HG03060 (cell line): ENCODE results near the gene CHMP1B.
A peak's percentile ranks its signal among the peaks of the same experiment; 100 is the strongest.

ENCODE experiments used
- ATAC-seq: cut with Tn5 transposase; IDR thresholded peaks from one replicate; pipeline ENCODE4 v1.9.1; 2021; ENCODE audit warnings: low read depth, moderate number of reproducible peaks; ENCODE audit not compliant: unreplicated experiment

CHMP1B gene, protein sequence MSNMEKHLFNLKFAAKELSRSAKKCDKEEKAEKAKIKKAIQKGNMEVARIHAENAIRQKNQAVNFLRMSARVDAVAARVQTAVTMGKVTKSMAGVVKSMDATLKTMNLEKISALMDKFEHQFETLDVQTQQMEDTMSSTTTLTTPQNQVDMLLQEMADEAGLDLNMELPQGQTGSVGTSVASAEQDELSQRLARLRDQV

DNA sequence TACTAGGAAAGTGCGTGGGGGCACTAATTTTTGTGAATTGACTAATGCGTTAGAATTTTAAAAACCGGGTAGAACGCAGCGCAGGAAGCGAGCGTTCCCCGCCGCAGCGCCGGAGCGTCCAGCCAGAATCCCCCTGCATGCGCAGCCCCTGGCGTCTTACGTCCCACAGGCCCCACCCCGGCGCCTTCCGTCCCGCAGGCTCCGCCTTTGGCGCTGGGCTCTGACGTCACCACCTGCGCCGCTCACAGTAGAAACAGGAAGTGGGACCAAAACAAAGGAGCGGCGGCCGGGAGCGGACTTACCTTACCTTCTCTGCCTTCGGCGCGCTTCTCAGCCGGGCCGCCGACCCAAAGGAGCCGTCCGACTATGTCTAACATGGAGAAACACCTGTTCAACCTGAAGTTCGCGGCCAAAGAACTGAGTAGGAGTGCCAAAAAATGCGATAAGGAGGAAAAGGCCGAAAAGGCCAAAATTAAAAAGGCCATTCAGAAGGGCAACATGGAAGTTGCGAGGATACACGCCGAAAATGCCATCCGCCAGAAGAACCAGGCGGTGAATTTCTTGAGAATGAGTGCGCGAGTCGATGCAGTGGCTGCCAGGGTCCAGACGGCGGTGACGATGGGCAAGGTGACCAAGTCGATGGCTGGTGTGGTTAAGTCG, at the start of gene CHMP1B:
CHMP1B (plus strand) TSS at position 268 of the 660 bp plus-strand sequence; CDS start at position 367, 99 bp downstream.
- peak; percentile 61 for ATAC-seq

DNA sequence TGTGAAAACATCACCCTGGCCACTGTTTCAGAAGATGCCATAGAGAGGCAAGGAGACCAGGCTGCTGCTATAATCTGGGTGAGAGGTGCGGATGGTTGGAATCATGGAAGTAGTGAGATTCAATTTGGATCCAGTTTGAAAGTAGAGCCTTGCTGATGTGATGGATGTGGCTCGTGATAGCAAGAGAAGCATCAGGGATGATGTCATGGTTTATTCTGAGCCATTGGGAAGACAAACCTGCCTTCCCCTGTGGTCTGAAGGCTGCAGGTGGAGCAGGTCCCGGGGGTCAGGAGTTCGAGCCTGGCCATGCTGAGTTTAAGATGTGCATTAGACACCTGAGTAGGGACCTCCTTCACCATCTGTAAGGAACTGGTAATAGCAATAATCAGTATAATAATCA, 49.6 kb upstream of the CHMP1B start:
- ATAC-seq = no peak

DNA sequence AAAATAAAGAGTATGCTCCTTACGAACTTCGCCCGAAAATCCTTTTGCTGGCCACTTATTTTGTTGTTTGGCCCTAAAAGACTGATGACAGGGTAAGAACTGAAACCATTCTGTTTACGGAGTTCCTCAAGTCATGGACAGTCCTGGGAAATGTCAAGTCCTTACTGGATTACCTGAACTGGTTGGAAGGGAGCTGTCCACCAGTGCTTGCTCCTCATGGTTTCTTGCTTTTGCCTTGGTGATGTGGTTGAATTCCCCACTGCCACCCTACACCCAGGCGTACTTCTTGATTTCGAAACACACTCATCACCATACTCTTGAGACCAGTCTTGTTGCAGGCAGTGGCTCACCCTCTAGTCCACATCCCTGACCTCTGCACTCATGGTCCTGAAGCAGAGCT, 49.1 kb upstream of the CHMP1B start:
- no peak for ATAC-seq

DNA sequence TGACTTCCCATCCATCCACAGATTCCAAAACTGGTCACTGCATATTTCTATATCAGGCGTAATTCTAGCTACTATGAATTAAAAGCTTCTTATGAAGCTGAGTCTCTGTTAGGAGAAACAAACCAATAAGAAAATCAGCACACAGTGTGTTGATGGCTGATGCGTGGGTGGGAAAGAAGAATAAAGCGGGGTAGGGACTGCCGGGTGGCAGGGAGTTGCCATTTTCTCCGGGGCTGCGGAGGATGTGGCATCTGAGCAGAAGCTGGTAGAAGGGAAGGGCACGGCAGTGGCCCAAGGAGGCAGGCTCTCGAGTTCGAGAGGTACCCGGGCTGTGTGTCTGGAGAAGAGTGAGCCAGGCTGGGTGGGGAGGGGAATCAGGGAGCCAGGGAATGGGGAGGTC, 48.6 kb upstream of the CHMP1B start:
- ATAC-seq = no peak

DNA sequence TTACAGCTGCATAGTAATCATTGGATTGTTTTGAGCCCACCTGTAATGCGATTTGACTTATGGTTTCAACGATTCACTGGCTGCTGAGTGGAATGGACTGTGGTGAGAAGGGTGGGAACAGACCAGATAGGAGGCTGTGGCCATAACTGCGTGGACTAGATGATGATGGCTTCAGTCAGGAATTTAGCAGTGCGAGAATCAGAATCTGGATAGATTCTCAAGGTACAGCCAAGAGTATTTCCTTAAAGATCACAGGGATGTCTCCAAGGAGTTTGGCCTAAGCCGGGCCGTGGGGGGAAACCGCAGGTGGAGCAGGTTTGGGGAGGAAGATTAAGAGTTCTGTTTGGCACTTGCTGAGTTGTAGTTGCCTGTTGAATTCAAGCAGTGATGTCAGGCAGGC, 44.0 kb upstream of the CHMP1B start:
- no peak for ATAC-seq

DNA sequence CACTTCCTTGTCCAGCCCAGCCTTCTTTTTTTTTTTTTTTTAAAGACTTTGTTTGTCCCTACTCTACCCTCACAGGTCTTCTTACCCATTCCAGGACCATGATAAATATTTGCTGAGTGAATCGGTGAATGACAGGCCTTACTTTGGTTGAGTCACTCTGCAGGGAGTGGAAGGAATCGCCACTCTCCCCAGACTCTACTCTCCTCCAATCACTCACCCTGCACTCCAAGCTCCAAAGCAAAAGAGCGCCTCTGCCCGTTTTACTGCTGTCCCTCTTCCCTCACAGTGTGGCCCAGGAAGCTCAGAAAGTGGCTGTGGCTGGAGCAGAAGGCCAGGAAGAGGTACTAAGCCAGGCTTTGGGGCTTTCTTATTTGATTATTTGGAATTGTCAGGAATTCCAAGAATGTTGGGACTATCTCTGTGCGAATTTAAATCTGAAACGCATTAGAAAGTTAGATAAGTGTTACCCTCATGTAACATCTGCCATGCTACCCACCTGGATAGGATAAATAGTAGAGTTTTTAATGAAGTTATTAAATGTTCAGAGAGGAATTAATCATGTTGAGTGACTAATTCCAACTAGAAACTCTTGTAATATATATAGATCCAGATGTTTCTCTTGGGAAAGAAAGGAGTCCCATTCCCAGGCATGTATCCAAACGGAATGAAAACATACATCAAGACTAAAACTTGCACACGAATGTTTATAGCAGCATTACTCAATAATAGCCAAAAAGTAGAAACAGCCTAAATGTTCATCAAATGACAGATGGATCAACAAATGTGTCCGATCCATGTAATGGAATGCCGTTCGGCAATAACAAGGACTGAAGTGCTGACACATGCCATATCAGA, 43.0 kb upstream of the CHMP1B start:
- ATAC-seq = no peak

DNA sequence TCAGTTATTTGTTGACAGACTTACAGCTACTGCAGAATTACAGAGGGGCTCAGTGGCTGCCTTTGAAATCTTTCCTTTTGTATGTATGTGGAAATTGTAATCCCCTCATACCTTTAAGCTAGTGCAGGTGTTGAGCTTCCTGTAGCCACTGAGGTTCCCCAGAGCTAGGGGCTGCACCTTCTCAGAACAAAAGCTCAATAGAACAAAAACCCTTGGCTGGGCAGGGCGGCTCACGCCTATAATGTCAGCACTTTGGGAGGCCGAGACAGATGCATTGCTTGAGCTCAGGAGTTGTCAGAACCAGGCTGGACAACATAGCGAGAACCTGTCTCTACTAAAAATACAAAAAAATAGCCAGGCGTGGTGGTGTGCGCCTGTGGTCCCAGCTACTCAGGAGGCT, 41.3 kb upstream of the CHMP1B start:
- no peak for ATAC-seq

DNA sequence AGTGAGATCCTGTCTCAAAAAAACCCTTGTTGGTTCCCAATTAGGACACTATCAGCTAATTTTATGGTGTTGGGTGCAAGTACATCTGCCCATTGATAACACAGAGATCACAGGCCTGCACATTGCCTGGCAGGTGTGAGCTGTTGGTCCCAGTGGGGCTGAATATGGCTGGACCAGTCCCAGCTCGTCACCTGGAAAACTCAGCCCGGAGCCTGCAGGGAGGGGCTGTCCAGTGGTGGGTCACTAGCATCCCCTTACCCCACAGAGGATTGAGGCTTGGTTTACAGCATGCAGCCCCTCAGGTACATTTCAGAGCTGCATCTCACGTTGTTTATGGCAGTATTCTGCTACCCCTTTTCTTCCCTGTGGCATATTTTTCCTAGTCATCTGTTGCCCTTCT, 40.8 kb upstream of the CHMP1B start:
- ATAC-seq = no peak

DNA sequence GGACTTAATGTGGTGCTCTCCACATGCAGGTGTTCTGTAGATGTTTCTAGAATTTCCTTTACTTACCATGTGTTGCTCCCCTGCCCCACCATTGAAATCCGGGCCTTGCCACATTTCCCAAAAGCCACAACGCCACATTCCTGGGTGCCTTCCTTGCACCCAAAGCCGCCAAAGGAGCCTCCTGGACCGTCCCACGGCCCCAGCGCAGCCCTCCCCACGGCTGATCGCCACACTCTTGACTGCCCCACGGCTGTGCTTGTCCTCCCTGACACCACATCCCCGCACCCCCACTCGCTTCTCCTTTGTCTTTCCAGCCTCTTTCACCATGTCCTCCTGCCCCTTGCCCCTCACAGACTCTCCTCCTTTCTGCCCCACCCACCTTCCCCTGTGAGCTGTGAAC, 40.2 kb upstream of the CHMP1B start:
- no peak for ATAC-seq

DNA sequence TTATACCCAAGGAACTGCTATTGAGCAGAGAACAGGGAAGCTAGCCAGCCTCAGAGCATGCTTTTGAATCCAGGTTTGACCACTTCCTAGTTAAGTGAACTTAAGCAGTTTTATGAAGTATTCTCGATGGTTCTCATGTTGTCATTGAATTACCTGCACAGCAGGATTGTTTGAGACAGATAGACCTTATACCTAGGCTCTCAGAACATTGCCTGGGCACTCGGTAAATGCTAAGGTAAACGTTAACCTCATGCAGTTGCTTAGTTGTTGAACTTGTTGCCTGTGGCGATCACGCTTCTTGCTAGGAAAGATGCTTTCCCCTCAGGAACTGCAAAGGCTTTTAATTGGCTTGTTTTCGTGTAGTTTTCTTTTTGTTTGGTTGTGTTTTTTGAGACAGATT, 34.0 kb upstream of the CHMP1B start:
- no peak for ATAC-seq

DNA sequence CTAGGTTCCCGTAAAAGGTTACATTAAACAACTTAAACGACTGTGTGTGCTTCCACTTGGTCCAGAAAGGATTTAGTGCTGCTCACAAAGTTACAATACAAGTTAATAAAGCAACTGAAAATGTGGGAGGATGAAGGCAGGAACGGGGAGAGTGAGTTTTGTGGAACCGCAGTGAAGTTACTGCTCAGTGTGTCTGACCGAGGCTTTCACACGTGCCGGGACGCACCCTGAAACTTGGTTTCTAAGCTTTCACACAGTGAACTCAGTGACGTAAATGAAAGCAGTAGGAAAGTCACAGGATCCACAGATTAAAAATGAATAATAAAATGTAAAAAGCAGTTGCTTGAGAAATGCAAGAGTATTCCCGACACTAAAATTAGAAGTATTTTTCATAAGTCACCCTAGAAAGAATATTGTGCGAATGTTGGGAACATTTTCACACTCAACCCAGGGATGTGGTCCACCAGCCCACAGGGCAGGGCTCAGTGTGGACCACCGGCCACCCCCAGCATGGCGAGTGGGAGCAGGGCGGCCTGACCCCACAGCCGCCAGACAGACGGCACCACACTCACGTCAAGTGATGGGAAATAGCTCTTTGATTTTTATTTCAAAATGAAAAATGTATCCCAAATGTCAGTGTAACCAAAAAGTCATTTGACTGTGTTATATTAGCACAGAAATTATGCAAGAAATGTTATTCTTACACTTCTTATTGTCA, 32.6 kb upstream of the CHMP1B start:
- no peak for ATAC-seq

DNA sequence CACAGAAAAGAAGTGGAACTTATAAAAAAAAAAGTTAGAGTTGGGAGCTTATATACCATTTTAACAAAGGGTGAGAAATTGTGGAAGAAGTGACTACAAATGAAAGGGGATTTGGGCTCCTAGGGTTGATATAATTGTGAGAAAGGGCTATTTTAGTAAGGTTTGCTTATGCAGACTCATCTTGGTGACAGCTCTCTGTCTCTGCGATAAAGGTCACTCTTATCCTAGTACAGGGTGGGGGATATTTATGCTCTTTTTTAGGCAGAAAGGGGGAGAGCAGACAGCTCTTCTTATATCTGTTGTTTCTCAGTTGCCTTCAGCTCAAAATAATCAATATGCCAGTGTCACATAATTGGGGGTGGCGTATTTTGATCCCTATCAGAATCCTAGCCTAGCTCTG, 31.3 kb upstream of the CHMP1B start:
- ATAC-seq = no peak

DNA sequence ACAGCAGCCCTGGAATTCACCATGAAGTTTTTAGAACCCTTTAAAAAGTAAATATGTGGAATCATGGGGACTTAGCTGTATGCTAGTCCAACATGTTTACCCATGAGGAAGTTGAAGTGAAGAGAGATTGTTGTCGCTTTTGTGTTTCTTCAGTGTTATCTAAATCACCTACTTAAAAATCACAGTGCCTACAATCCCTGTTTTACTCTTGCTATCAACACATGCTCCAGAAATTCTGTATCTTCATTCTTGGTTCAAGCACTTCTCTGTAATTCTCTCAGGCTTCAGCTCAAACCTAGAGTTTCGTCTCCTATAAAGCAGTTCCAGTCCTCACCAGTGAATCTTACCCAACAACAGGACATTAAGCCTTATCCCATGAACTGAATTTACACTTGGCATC, 30.5 kb upstream of the CHMP1B start:
- no peak for ATAC-seq

DNA sequence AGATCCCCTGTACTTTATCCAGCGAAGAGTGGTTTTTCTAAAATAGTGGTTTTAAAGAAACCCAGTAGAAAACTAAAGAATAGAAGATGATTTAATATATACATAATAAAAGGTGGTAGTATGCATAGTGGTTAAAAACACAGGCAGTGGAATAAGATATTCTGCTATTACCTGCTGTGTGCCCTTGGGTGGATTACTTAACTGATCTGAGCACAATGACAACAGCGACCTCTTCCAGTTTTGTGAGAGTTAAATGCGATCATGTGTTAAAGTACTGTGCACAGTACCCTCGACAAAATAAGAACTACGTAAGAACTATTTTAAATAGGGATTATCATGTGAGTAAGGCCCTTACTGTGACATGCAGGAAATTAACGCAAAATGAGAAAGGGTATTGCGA, 30.0 kb upstream of the CHMP1B start:
- no peak for ATAC-seq

DNA sequence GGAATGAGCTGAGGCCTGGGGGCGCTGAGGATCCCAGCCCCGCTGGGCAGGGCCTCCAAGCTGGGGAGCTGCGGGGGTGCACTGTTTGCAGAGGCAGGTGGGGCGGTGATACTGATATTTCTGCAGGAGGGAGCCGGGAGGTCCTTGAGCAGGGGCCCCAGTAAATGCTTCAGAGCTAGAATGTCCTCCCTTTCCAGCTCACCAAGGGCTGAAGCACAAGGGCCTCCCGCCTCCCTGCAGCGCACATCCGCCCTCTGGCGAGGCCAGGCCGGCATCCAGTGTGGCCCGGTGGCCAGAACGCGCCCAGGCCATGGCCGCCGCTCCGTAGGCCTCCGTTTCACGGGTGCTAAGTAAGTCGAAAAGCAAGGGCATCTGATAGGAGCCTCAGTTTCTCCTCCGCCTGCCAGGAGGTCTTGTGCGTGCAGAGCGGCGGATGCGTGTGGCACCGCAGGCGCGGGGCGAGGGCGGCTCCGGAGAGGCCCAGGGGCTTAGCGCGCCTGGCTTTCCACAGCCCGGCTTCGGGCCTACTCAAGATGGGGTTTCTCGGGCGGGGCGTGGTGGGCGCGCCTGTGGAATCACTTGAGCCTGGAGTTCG, 29.5 kb upstream of the CHMP1B start:
- no peak for ATAC-seq

DNA sequence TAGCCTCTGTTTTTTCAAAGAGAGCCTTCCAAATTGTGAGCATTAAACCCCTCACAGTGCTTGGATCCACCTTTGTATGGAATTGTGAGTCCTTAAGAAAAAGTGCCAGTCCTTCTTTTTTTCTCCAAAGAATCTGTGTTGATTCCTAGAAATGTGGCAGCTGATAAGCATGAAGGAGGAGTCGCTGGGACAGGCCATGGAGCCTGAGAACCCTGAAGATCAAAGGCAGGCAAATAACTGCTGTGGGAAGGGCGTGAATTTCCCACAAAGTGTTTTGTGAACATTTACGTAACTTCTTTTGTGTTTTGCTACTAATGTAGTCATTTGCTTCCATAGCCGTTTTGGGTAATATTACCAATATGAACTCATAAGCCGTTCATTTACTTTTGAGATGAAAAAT, 27.7 kb upstream of the CHMP1B start:
- ATAC-seq = no peak

DNA sequence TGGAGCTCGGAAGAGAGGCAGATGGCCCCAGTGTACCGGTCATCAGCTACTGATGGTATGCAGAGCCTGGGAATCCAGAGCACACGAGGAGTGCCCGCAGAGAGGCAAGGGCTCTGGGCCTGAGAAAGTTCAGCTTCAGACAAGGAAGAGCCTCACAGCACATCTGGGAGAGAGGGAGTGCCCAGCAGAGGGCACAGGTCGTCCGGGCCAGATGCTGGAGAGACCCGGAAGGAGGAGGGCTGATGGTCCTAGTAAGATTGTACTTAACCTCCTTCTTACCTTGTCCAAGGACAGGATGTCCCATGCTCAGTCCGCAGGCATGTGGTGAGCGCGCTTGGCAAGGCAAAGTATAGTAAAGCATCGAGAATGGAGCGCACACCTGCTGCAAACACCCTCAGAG, 24.4 kb upstream of the CHMP1B start:
- no peak for ATAC-seq

DNA sequence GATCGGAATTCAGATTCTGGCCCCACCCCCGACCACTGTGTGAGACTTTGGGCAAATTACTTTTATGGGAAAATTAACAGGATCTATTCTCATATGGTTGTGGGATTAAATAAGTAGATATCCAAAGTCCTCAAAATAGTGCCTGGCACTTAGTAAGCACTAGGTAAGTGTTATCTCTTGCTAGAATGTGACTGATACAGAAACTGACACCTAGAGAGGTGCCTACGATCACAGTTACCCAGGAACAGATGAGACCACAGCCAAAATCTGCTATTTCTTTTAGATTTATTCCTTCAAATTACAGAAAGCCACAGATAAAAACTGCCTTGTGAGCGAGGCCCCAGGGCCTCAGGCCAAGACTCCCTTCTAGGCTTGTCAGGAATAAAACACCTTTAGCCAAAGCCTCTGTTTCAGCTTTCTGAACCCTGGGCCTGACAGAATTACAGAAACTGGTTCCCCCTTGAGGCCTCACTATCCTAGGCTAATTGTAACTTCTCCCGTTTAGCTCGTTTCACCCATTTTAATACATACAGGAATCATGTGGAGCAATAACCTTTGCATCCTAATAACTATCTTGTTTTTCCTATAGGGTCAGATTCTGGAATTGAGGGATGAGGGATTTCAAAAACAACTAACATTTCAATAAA, 22.3 kb upstream of the CHMP1B start:
- ATAC-seq = no peak

DNA sequence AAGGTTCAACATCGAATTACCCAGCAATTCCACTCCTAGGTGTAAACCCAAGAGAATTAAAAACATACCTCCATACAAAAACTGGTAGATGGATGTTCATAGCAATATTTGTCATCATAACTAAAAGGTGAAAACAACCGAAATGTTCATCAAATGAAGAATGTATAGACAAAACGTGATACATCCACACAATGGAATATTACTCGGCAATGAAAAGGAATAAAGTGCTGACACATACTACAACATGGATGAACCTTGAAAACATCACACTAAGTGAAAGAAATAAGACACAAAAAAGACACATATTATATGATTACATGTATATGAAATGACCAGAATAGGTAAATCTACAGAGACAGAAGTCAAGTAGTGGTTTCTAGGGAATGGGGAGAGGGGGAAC, 20.6 kb upstream of the CHMP1B start:
- ATAC-seq = no peak

DNA sequence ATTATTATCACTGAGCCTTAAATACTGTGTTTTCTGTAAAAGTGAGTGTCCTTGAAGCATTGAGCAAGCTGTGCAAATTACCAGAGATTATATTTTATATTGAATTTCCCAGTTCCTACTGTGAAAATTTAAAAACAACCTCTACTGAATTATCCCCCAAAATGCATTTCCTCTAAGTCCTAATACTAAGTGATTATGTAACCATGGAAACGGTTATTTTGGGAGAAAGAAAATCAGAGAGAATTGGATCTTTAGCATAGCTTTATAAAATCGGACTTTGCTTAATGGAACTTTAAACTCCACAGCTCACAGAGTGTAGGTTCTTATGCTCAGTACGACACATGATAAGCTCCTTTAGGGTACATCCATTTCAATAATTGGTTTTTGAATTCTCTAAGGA, 19.3 kb upstream of the CHMP1B start:
- ATAC-seq = no peak
